ENCODE measurements around the gene FKBP14. TPM values are rescaled to one million over a fixed set of nuclear protein-coding genes. Genes with fewer than 3 reads are reported as not detected.

FKBP14 gene
- total RNA-seq, 1 donor from 2014 or later, result 15.2 TPM

DNA sequence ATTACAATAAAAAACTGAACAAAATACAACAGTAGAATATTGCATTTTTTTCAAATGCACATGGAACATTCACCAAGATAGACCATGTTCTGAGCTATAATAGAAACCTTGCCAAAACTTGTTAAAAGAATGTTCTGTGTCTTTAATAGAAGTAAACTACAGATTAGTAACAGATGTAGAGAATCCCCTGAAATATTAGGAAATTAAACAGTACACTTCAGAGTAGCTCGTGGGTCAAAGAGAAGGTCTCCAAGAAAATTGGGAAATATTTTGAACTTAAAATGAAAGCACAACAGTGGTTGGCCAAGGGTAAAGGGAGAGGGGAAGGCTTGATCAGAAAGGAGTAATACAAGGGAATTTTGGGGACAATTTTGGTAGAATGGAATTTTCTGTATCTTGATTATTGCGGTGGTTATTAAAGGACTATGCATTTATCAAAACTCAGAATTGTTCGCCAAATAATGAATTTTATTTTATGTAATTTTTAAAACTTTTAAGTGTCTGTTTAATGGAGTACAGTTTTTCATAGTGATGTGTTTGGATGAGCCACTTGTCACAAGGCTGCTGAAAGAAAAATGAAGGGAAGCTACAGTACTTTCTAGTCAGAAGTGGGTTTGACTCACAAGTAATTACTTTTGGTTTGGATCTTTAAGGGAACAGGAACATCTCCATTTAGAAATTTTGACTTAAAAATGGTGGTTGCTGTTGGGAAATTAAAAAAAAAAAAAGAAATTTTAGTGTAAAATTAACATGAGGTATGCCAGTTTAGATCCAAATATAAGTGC, 11.9 kb upstream of the FKBP14 start:
- peak; percentile 94 for ATAC-seq
- intact Hi-C loops (cut with DNase I), result no loop called here
- DNase-seq (ENCODE audit: low spot score), result no peak

DNA sequence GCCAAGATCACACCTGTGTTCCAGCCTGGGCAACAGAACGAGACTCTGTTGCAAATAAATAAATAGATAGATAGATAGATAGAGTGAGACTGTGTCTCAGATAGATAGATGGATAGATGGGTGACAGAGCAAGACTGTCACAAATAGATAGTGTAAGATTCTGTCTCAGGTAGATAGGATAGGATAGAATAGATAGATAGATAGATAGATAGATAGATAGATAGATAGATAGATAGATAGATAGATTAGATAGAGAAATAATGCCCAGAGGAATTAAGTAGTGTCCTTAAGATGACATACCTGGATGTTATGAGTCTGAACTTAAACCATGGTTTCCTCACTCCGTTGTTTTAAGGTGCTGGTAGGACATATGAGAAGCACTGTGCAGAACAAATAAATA, 9.7 kb upstream of the FKBP14 start:
- intact Hi-C loops (cut with DNase I), result no loop called here
- no peak for DNase-seq (ENCODE audit: low spot score)

DNA sequence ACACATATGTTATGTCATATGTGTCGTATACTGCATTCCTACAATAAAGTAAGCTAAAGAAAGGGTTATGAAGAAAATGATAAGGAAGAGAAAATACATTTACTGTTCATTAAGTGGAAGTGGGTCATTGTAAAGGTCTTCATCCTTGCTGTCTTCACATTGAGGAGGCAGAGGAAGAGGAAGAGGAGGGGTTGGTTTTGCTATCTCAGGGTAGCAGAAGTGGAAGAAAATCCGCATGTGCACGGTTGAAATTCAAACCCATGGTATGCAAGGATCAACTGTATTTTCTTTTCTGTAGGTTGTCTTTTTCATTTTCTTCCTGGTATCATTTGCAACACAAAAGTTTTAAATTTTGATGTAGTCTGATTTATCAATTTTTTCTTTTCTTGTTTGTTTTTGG, 8.0 kb upstream of the FKBP14 start:
- intact Hi-C loops (cut with DNase I), result no loop called here
- no peak for ATAC-seq
- DNase-seq (ENCODE audit: low spot score), result no peak

More for the DNA sequence above, 9.7 kb upstream of the FKBP14 start:
- no peak for ATAC-seq

DNA sequence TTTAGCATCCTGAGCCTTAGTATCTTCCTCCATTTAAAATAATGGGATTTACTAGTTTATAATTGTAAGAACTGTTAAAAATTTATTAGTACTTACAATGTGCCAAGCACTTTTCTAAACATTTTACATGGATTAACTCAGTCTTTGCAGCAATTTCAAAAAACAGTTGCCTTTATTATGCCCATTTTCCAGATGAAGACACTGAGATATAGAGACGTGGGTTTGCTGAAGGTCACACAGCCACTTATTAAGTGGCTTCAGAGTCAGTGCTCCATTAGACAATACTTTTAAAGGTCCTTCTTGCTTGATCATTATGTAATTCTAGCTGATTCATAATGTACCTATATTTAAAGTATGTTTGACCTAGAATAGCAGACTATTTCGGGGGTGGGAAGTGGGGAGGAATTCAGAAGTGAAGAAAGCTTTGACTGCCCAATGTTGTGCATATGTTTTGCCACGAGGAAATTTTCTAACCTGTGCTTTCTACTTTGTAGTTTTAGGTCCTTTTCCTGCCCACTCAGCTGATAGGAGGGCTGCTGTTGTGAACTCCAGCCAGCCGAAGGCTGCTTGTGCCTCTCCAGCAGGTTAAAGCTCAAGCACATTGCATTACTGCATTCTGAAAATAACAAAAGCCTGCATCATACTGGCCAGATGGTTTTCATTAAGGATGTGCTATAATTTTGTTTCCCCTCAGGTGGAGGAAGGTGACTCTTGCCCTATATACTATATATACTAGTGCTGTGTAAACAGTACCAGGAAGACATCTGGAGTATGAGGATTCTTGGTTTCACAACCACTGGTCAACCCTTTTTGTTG, 6.0 kb upstream of the FKBP14 start:
- DNase-seq (ENCODE audit: low spot score) (no peak), ATAC-seq (no peak)
- intact Hi-C loops (cut with DNase I), result no loop called here

DNA sequence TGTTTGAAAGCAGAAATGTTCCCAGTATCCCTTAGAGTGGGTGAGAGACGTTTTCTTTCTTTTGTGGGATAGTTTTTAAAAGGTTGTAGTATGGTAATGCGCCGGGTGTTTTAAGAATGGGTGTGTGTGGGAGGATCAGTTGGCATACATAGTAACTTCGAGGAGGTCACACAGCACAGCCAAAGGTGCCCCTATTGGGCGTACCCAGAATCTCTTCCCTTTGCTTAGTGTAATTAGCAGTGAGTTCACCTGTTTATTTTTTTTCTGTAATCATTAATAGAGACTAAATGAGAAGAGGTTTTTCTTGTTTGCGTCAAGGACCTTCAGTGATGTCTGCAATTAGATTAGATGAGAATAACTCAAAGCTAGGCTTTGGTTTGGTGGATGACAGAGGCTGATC, 3.2 kb upstream of the FKBP14 start:
- DNase-seq (ENCODE audit: low spot score) (no peak), ATAC-seq (no peak)
- intact Hi-C loops (cut with DNase I), result no loop called here

DNA sequence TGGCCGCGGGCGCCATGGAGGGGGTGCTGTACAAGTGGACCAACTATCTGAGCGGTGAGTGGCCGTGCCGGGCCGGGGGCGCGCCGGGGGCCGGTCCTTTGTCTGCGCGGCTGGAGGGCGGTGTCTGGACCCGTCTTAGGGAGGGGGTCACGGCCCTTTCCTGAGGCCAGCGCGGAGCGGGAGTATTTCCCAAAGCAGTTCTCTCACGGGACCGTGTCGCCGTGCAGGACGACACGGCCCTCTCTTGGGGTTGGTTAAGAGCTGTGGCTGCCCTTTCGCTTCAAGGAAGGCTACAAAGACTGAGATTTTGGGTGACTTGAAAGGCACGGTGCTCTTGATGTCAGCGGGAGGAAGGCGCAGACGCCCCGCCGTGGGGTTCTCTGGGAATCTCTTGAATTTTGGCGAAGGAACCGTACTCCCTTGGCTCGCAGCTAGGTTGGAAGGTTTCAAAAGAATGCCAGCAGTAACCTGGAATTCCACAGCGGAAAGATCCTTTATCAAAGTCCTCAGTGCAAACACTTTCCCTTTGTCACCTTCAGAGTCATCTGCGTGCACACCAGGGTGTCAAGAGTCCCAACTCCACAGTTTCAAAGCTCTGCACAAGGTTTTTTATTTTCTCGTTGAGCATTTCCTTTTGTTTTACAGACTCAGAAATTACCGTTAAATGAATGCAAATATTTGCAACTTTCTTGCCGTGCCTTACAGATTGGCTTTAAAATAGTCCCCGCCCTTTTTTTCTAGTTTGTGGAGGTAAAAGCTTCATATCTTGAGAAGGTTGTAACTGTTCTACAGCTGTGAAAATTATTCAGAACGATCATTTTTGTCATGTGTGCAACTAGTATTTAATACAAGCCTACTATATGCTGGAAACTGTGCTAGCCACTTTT, 2.5 kb upstream of the FKBP14 start:
- ATAC-seq (no peak), DNase-seq (ENCODE audit: low spot score) (peak; percentile 74)
- intact Hi-C loops (cut with DNase I), result no loop called here

DNA sequence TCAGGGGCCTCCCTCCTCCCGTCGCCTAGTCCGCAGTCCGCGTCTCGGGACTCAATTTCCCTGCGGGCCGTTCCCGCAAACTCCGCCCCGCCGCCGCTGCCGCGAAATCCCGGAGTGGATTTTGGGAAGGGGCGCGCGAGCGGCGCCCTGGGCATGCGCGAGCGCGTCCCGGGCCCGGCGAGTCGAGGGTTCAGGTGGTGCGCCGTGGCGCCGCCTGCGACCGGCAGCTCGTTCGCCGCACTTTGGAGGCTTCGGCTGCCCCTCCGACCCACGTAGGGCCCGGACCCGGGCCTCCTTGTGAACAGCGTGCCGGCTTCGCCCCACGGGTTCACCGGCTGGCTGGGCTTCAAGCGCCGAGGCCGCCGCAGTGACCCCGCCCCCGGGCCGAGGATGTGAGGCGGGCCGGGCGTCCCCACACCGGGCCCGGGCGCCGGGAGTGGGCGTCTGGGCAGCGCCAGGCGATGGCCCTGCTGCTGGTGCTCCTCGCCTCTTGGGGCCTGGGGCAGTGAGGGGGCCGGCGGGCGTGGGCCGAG, 1.8 kb upstream of the FKBP14 start, which contains the start of gene PLEKHA8:
Gene PLEKHA8 (plus strand): TSS at position 197 of the 533 bp plus-strand sequence. CDS start 351 bp downstream, outside the sequence.
- ATAC-seq (peak; percentile 84), DNase-seq (ENCODE audit: low spot score) (peak; percentile 93)
- intact Hi-C loops (cut with DNase I), result no loop called here

DNA sequence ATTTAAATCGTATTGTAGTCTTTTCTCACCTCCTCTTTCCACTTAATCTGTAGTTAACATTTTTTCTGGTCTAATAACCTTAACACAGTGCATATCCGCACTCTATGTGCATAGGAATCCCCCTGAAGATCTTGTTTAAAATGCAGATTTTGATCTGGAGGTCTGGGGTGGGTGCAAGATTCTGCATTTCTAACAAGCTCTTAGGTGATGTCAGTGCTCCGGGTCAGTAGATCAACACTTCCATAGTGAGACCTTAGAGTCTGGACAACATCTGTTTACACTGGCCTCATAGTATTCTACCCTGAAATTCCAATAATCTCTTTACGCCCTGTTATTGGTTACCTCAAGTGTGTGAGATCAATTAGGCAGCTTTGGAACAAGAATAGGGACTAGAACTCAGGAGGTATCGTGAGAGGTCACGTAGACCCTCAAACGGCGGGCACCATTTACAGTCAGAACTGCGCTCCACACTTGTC, 1.3 kb upstream of the FKBP14 start:
- ATAC-seq, result no peak
- no peak for DNase-seq (ENCODE audit: low spot score)
- intact Hi-C loops (cut with DNase I), result no loop called here

DNA sequence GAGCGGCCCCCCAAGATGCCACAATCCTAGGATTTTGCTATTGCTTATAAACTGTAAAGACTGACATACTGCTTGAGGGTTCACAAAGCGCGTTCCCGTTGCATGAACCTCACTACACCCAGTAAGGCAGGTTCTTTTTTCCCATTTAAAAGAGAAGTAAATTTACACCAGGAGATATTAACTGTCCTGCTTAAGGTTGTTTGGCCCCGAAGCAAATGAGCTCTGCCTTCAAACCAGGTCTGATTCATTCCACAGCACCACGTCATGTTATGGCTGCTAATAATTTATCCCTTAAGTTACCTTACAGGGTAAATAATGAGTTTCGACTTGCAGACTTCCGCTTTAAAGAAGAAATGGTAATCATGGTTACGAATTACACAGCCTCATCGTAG, 559 bp upstream of the FKBP14 start:
- no peak for DNase-seq (ENCODE audit: low spot score)
- intact Hi-C loops (cut with DNase I), result no loop called here
- ATAC-seq, result peak; percentile 19

DNA sequence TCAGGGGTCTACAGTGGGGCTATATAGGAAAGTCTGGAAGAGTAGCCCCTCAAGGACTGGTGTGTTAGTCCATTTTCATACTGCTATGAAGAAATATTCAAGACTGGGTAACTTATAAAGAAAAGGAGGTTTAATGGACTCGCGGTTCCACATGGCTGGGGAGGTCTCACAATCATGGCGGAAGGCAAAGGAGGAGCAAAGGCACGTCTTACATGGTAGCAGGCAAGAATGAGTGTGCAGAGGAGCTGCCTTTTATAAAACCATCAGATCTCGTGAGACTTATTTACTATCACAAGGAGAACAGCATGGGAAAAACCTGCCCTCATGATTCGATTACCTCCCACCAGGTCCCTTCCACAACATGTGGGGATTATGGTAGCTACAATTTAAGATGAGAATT, 3.0 kb downstream of the FKBP14 start:
- ATAC-seq (no peak), DNase-seq (ENCODE audit: low spot score) (no peak)
- intact Hi-C loops (cut with DNase I), result no loop called here

DNA sequence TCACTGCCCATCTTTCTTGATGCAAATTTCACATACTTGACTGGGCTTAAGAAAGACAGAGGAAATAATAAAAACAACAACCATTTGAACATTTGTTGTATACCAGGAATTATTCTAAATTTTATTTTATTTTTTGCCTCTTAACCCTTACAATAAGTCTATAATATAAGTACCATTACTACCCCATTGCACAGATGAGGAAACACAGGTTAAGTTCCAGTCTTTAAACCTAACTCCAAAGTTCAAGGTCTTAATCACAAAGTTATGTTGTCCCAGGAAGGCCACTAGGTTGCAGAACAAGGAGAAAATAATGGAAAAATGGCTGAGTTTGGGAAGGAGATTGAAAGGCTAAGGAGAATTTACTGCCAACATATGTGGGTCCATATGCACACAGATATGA, 3.5 kb downstream of the FKBP14 start:
- intact Hi-C loops (cut with DNase I), result no loop called here
- ATAC-seq (no peak), DNase-seq (ENCODE audit: low spot score) (no peak)

DNA sequence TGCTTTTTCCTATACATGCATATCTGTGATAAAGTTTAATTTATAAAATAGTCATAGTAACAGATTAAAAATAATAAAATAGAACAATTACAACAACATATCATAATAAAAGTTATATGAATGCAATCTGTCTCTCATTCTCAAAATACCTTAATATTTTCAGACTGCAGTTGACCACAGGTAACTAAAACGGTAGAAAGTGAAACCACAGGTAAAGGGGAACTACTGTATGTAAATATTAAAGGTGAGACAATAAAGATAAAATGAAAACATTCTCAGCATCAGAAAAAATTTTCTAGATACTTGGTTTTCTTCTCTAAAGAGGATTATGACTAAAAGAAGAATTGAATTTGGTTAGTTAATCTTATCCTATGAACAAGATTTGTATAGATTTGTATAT, 6.0 kb downstream of the FKBP14 start:
- intact Hi-C loops (cut with DNase I), result no loop called here
- no peak for ATAC-seq
- DNase-seq (ENCODE audit: low spot score), result no peak

DNA sequence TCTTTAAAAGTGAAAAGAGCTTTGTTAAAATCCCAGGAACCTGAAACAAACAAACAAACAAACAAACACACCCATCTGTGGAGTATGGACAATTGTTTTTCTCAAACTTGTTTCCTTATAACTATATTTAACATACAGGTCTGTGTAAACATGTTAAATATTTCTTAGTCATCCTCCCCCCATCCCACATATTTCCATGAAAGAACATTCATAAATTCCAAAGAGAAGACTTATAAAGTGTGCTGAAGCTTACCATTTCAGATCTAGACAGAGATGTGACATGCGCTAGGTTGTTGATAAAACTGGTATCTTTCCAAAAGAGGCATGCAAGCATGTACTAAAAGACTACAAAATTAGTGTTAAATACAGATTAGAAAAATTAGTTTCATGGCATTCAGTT, 6.5 kb downstream of the FKBP14 start:
- intact Hi-C loops (cut with DNase I), result no loop called here
- ATAC-seq (no peak), DNase-seq (ENCODE audit: low spot score) (no peak)

DNA sequence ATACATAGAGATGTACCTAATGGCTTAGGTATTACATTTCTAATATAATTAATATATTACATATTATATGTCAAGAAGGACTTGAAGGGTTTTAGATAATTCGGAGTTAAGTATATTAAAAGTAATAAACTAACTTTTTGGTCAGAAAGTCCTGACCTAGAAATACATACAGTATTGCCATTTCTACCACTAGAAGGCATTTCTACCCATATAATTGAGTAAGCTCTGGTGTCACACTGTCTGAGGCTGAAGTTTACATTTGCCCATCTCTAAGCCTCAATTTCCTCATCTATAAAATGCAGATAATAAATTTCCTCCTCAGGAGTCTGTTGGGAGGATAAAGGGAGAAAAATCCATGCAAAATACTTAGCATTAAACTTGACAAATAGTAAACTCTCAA, 7.1 kb downstream of the FKBP14 start:
- no peak for ATAC-seq
- DNase-seq (ENCODE audit: low spot score), result no peak
- intact Hi-C loops (cut with DNase I), result no loop called here

DNA sequence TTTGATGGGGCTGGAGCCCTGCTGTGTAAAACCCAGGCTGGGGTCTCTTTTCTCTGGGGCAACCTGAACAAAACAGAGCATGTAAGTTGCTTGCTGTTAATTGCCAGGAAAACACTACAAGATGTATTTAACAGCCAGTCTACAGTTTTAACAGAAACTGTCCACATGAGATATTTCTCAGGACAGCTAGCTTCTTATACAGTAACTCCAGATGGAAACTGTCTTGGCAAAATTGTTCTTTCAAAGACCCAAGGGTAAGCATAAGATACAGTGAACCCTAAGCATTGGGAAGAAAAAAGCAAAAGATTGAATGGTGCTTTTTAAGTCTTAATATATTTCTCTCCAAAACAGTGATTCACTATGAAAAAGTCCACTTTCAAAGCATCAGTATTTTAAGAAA, 8.1 kb downstream of the FKBP14 start:
- DNase-seq (ENCODE audit: low spot score), result no peak
- ATAC-seq, result no peak
- intact Hi-C loops (cut with DNase I), result no loop called here

DNA sequence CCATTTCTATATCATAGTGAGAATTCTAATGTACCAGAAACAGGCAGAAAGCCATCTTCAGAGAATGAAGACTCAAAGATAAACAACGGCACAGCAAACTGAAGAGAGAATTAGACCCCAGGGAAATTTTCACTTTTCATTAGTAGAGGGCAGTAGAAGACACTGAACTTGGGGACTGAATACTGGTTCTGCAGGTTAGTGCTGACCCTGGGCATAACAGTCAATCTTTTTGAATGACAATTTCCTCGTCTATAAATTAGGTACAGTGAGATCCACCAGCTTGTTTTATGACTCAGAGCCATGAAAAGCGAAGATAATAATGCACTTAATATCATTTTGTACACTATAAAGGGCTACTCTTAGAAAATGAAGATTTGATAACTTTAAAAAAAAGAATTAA, 13.7 kb downstream of the FKBP14 start:
- no peak for ATAC-seq
- DNase-seq (ENCODE audit: low spot score), result no peak
- intact Hi-C loops (cut with DNase I), result no loop called here

DNA sequence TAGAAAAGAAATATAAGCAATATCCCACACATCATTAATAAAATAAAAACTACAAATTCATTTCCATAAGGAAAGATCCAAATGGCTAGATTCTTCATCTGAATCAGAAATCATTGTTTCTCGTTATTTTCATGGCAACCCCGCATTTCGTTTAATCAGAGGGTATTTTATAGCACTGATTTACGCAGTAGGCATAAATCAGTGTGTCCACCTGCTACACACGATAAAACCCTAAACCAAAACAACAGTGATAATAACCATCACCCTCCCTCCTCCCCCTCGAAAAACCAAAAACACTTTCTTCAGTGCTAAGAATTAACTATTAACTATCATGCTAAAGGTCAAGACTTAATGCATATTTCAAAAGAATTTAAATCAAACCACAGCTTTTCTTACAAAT, 16.5 kb downstream of the FKBP14 start:
- intact Hi-C loops (cut with DNase I), result no loop called here
- ATAC-seq, result no peak
- no peak for DNase-seq (ENCODE audit: low spot score)

DNA sequence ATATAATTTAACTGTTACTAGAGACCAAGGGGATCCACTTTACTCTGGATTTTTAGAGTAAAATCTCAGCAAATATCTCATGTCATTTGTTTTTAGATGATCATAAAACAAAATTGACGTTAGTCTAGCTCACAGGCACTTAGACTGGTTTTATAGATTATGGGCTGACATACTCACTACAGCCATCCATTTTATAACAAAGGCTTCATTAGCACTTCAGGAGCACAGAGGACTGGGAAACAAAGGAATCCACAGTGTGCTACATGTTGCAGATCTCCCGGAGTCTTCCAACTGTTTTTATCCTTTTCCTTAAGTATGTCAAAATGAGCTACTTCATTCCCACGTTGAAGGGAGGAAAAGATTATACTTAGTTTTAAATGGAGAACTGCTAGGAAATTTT, 21.0 kb downstream of the FKBP14 start:
- ATAC-seq (no peak), DNase-seq (ENCODE audit: low spot score) (no peak)
- intact Hi-C loops (cut with DNase I), result loop anchor here (10.0 kb wide), 1 partner anchor 1791 kb away; no protein-coding TSS in a partner anchor

DNA sequence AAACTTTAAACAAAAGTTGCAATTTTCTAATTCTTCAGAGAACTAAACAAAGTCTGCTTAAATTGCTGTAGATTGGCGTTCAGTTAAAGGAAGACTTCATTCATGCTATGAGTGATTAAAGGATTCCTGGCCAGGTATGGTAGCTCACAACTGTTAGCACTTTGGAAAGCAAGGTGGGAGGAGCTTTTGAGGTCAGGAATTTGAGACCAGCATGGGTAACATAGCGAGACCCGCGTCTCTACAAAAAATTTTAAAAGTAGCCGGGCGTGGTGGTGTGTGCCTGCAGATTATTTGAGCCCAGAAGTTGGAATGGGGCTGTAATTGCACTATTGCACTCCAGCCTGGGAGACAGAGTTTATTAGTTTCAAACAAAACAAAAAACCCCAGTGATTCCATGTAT, 23.4 kb downstream of the FKBP14 start:
- intact Hi-C loops (cut with DNase I), result loop anchor here (10.0 kb wide), 1 partner anchor 1788 kb away; no protein-coding TSS in a partner anchor
- DNase-seq (ENCODE audit: low spot score) (no peak), ATAC-seq (no peak)
